GM12891 (cell line): ENCODE results near the gene U2SURP.

Experiments used
- PAX5 ChIP-seq: IDR thresholded peaks from 2 replicates; pipeline ENCODE4 v1.6.1; 2011; ENCODE audit warnings: low read length, moderate library complexity, mild to moderate bottlenecking; ENCODE audit not compliant: insufficient read depth, severe bottlenecking
- POLR2A ChIP-seq: IDR thresholded peaks from 2 replicates; pipeline ENCODE4 v1.6.1; 2011; ENCODE audit warnings: low read depth, low read length, control low read depth
- POLR2AphosphoS5 ChIP-seq: IDR thresholded peaks from 2 replicates; pipeline ENCODE4 v1.6.1; 2011; ENCODE audit warnings: low read depth, low read length, control low read depth
- POU2F2 ChIP-seq: IDR thresholded peaks from 2 replicates; pipeline ENCODE4 v1.6.1; 2011; ENCODE audit warnings: low read depth, mild to moderate bottlenecking, control low read depth, low read length, moderate library complexity
- SPI1 ChIP-seq: IDR thresholded peaks from 2 replicates; pipeline ENCODE4 v1.6.1; 2011; ENCODE audit warnings: low read depth, low read length, control low read depth
- TAF1 ChIP-seq: IDR thresholded peaks from 2 replicates; pipeline ENCODE4 v1.6.1; 2011; ENCODE audit warnings: low read depth, low read length, control low read depth

DNA sequence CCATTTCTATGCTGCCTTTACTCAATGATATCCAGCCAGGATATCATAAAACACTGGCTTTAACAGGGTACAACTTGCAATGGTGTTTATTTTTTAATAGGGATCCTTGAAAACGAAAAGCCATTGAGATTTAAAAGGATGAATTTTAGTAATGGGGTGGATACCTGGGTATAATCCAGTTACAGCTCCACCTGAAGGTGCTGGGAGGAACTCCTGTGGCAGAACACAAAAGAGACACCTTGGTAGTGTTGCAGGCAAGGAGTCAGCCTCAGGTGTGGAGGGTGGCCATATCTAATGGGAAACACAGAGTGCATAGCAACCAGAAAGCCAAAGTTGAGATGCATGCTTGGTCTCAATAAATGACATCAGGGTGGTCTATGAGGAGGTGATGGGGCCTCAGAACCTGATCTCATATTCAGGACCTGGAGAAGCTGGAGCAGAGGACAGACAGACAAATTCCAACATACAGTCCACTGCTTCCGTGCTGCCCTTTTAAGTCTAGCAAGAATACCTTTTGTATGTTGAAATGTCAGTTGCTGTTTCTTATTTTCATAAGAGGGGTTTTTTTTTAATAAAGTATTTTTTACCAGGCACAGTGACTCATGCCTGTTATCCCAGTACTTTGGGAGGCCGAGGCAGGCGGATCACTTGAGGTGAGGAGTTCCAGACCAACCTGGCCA, 25.9 kb upstream of the U2SURP start:
- TF ChIP-seq POLR2A (no peak), TAF1 (no peak), POLR2AphosphoS5 (no peak), PAX5 (no peak), POU2F2 (no peak), SPI1 (no peak)
